ENCODE measurements around the gene PARD3. TPM values are rescaled to one million over a fixed set of nuclear protein-coding genes. Genes with fewer than 3 reads are reported as not detected.

The PARD3 gene
- total and polyA plus RNA-seq, 2 donors from 2014 or later = 21.1 to 47.5 TPM

- H3K27me3 ChIP-seq (ENCODE audit: control insufficient read depth, insufficient read depth, low read length) = no peaks in the 10 kb centered on the region
- H3K9me3 ChIP-seq (ENCODE audit: control insufficient read depth in 2 of 3, insufficient read depth in 1 of 3, low read length in 3 of 3) = no peaks in the 10 kb centered on the region
- FAIRE-seq (no peak), DNase-seq (no peak)
- peaks cover 0 to 7% (median 4%) of the 10 kb centered on the region in 3 donors for H3K4me1 ChIP-seq (ENCODE audit: control insufficient read depth in 2 of 3, insufficient read depth in 2 of 3, low read depth in 1 of 3, low read length in 3 of 3)
- H3K27ac ChIP-seq (ENCODE audit: low read depth in 2 of 2, low read length in 2 of 2) = no peak overlapping the region
- TF ChIP-seq CTCF (IDR thresholded peaks at IDR 0.05; ENCODE audit: borderline replicate concordance, extremely low read depth, insufficient read depth) = no peak
- no peaks in the 10 kb centered on the region for H3K36me3 ChIP-seq (ENCODE audit: control insufficient read depth in 2 of 3, insufficient read depth in 3 of 3, low read length in 3 of 3)
- intact Hi-C loops (cut with DNase I) = no loop called here
- no peak overlapping the region for H3K4me3 ChIP-seq (ENCODE audit: low read length in 3 of 3)
- no peak overlapping the region for H3K9ac ChIP-seq (ENCODE audit: low read length in 3 of 3)
Measured at GRCh38 chr10:34413214-34413613, 401.9 kb downstream of the PARD3 start.

GRCh38 chr10:34408956-34409355 lies 406.1 kb downstream of the PARD3 start:
- H3K9me3 ChIP-seq (ENCODE audit: control insufficient read depth in 2 of 3, insufficient read depth in 1 of 3, low read length in 3 of 3) = no peaks in the 10 kb centered on the region
- intact Hi-C loops (cut with DNase I) = no loop called here
- H3K27ac ChIP-seq (ENCODE audit: low read depth in 2 of 2, low read length in 2 of 2) = no peak overlapping the region
- H3K4me3 ChIP-seq (ENCODE audit: low read length in 3 of 3) = no peak overlapping the region
- no peak overlapping the region for H3K9ac ChIP-seq (ENCODE audit: low read length in 3 of 3)
- no peak for DNase-seq
- H3K36me3 ChIP-seq (ENCODE audit: control insufficient read depth in 2 of 3, insufficient read depth in 3 of 3, low read length in 3 of 3) = no peaks in the 10 kb centered on the region
- H3K27me3 ChIP-seq (ENCODE audit: control insufficient read depth, insufficient read depth, low read length) = no peaks in the 10 kb centered on the region
- H3K4me1 ChIP-seq (ENCODE audit: control insufficient read depth in 2 of 3, insufficient read depth in 2 of 3, low read depth in 1 of 3, low read length in 3 of 3) = peaks cover 0 to 2% (median 0%) of the 10 kb centered on the region in 3 donors
- no peak for TF ChIP-seq CTCF (IDR thresholded peaks at IDR 0.05; ENCODE audit: borderline replicate concordance, extremely low read depth, insufficient read depth)
- no peak for FAIRE-seq

- no peak for TF ChIP-seq CTCF (IDR thresholded peaks at IDR 0.05; ENCODE audit: borderline replicate concordance, extremely low read depth, insufficient read depth)
- DNase-seq (no peak), FAIRE-seq (no peak)
- H3K4me1 ChIP-seq (ENCODE audit: control insufficient read depth in 2 of 3, insufficient read depth in 2 of 3, low read depth in 1 of 3, low read length in 3 of 3) = no peaks in the 10 kb centered on the region
- no peak overlapping the region for H3K27ac ChIP-seq (ENCODE audit: low read depth in 2 of 2, low read length in 2 of 2)
- no peak overlapping the region for H3K9ac ChIP-seq (ENCODE audit: low read length in 3 of 3)
- H3K36me3 ChIP-seq (ENCODE audit: control insufficient read depth in 2 of 3, insufficient read depth in 3 of 3, low read length in 3 of 3) = no peaks in the 10 kb centered on the region
- no peak overlapping the region for H3K4me3 ChIP-seq (ENCODE audit: low read length in 3 of 3)
- intact Hi-C loops (cut with DNase I) = no loop called here
- no peaks in the 10 kb centered on the region for H3K9me3 ChIP-seq (ENCODE audit: control insufficient read depth in 2 of 3, insufficient read depth in 1 of 3, low read length in 3 of 3)
- H3K27me3 ChIP-seq (ENCODE audit: control insufficient read depth, insufficient read depth, low read length) = no peaks in the 10 kb centered on the region
Measured at GRCh38 chr10:34408381-34408780, 406.7 kb downstream of the PARD3 start.

GRCh38 chr10:34407324-34407805 lies 407.7 kb downstream of the PARD3 start:
- intact Hi-C loops (cut with DNase I) = no loop called here
- H3K4me1 ChIP-seq (ENCODE audit: control insufficient read depth in 2 of 3, insufficient read depth in 2 of 3, low read depth in 1 of 3, low read length in 3 of 3) = no peaks in the 10 kb centered on the region
- H3K9me3 ChIP-seq (ENCODE audit: control insufficient read depth in 2 of 3, insufficient read depth in 1 of 3, low read length in 3 of 3) = no peaks in the 10 kb centered on the region
- no peaks in the 10 kb centered on the region for H3K36me3 ChIP-seq (ENCODE audit: control insufficient read depth in 2 of 3, insufficient read depth in 3 of 3, low read length in 3 of 3)
- no peaks in the 10 kb centered on the region for H3K27me3 ChIP-seq (ENCODE audit: control insufficient read depth, insufficient read depth, low read length)
- no peak for DNase-seq
- TF ChIP-seq CTCF (IDR thresholded peaks at IDR 0.05; ENCODE audit: borderline replicate concordance, extremely low read depth, insufficient read depth) = no peak
- no peak overlapping the region for H3K9ac ChIP-seq (ENCODE audit: low read length in 3 of 3)
- H3K27ac ChIP-seq (ENCODE audit: low read depth in 2 of 2, low read length in 2 of 2) = no peak overlapping the region
- H3K4me3 ChIP-seq (ENCODE audit: low read length in 3 of 3) = no peak overlapping the region
- no peak for FAIRE-seq

Measured in kidney (tissue), 14 donors.